ENCODE measurements around the gene NDUFA11.
A peak's percentile ranks its signal among the peaks of the same experiment; 100 is the strongest.
"Not testable (repeated sequence)": the region's sequence is repeated elsewhere in the genome, so short reads cannot be mapped to it uniquely, and the experiment has no call there.

The NDUFA11 gene

GRCh38 chr19:5863030-5863665 is 40.4 kb downstream of the NDUFA11 start:
- Histone ChIP-seq H3K9me3 (ENCODE audit: low read length) (no peaks in the 10 kb centered on the region), H3K4me3 (ENCODE audit: low read depth in 1 of 2, low read length in 2 of 2) (no peak overlapping the region), H3K27me3 (ENCODE audit: control insufficient read depth in 1 of 2, insufficient read depth in 2 of 2, low read length in 2 of 2) (no peaks in the 10 kb centered on the region), H3K27ac (ENCODE audit: low read depth, low read length) (no peak overlapping the region), H3K9ac (ENCODE audit: low read length) (no peak overlapping the region), H3K36me3 (ENCODE audit: insufficient read depth, low read length) (no peaks in the 10 kb centered on the region), H3K4me1 (ENCODE audit: insufficient read depth, low read length) (no peaks in the 10 kb centered on the region)

GRCh38 chr19:5857203-5858081 is 46.1 kb downstream of the NDUFA11 start:
- Histone ChIP-seq H3K27ac (ENCODE audit: low read depth, low read length) (no peak overlapping the region), H3K9ac (ENCODE audit: low read length) (no peak overlapping the region), H3K36me3 (ENCODE audit: insufficient read depth, low read length) (no peaks in the 10 kb centered on the region)

GRCh38 chr19:5855151-5855550 is 48.4 kb downstream of the NDUFA11 start:
- H3K9ac ChIP-seq (ENCODE audit: low read length); H3K27me3 ChIP-seq (ENCODE audit: control insufficient read depth in 1 of 2, insufficient read depth in 2 of 2, low read length in 2 of 2); H3K4me3 ChIP-seq (ENCODE audit: low read depth in 1 of 2, low read length in 2 of 2); H3K36me3 ChIP-seq (ENCODE audit: insufficient read depth, low read length); H3K9me3 ChIP-seq (ENCODE audit: low read length); H3K27ac ChIP-seq (ENCODE audit: low read depth, low read length): not testable (repeated sequence)
- H3K4me1 ChIP-seq (ENCODE audit: insufficient read depth, low read length), result peaks cover 13% of the 10 kb centered on the region

More at GRCh38 chr19:5857203-5858081, 46.1 kb downstream of the NDUFA11 start:
- Histone ChIP-seq H3K4me1 (ENCODE audit: insufficient read depth, low read length) (no peaks in the 10 kb centered on the region), H3K4me3 (ENCODE audit: low read depth in 1 of 2, low read length in 2 of 2) (no peak overlapping the region), H3K27me3 (ENCODE audit: control insufficient read depth in 1 of 2, insufficient read depth in 2 of 2, low read length in 2 of 2) (no peaks in the 10 kb centered on the region), H3K9me3 (ENCODE audit: low read length) (no peaks in the 10 kb centered on the region)

GRCh38 chr19:5854121-5854520 is 49.5 kb downstream of the NDUFA11 start:
- not testable (repeated sequence) for H3K4me3 ChIP-seq (ENCODE audit: low read depth in 1 of 2, low read length in 2 of 2); H3K9ac ChIP-seq (ENCODE audit: low read length); H3K9me3 ChIP-seq (ENCODE audit: low read length); H3K27ac ChIP-seq (ENCODE audit: low read depth, low read length); H3K27me3 ChIP-seq (ENCODE audit: control insufficient read depth in 1 of 2, insufficient read depth in 2 of 2, low read length in 2 of 2); H3K36me3 ChIP-seq (ENCODE audit: insufficient read depth, low read length)
- peaks cover 13% of the 10 kb centered on the region for H3K4me1 ChIP-seq (ENCODE audit: insufficient read depth, low read length)

- Histone ChIP-seq H3K27me3 (ENCODE audit: control insufficient read depth in 1 of 2, insufficient read depth in 2 of 2, low read length in 2 of 2) (no peaks in the 10 kb centered on the region), H3K4me3 (ENCODE audit: low read depth in 1 of 2, low read length in 2 of 2) (no peak within 1 kb of the TSS), H3K9me3 (ENCODE audit: low read length) (no peaks in the 10 kb centered on the region), H3K36me3 (ENCODE audit: insufficient read depth, low read length) (no peaks in the 10 kb centered on the region), H3K4me1 (ENCODE audit: insufficient read depth, low read length) (peaks cover 13% of the 10 kb centered on the region), H3K27ac (ENCODE audit: low read depth, low read length) (peak within 1 kb of the TSS; percentile 23), H3K9ac (ENCODE audit: low read length) (no peak within 1 kb of the TSS)
Observed at GRCh38 chr19:5851302-5851701, 52.3 kb downstream of the NDUFA11 start, which contains the start of gene FUT3. FUT3 (minus strand) TSS chr19:5851449.

GRCh38 chr19:5850743-5851293 is 52.8 kb downstream of the NDUFA11 start:
- Histone ChIP-seq H3K4me1 (ENCODE audit: insufficient read depth, low read length) (peaks cover 13% of the 10 kb centered on the region), H3K9ac (ENCODE audit: low read length) (no peak overlapping the region), H3K4me3 (ENCODE audit: low read depth in 1 of 2, low read length in 2 of 2) (no peak overlapping the region), H3K27ac (ENCODE audit: low read depth, low read length) (peak overlapping the region; percentile 23), H3K36me3 (ENCODE audit: insufficient read depth, low read length) (no peaks in the 10 kb centered on the region), H3K27me3 (ENCODE audit: control insufficient read depth in 1 of 2, insufficient read depth in 2 of 2, low read length in 2 of 2) (no peaks in the 10 kb centered on the region), H3K9me3 (ENCODE audit: low read length) (no peaks in the 10 kb centered on the region)

- no peak overlapping the region for H3K4me3 ChIP-seq (ENCODE audit: low read depth in 1 of 2, low read length in 2 of 2)
- no peak overlapping the region for H3K27ac ChIP-seq (ENCODE audit: low read depth, low read length)
Observed at GRCh38 chr19:5850189-5850588, 53.4 kb downstream of the NDUFA11 start.

GRCh38 chr19:5848621-5849020 is 55.0 kb downstream of the NDUFA11 start:
- H3K27ac ChIP-seq (ENCODE audit: low read depth, low read length); H3K27me3 ChIP-seq (ENCODE audit: control insufficient read depth in 1 of 2, insufficient read depth in 2 of 2, low read length in 2 of 2); H3K4me3 ChIP-seq (ENCODE audit: low read depth in 1 of 2, low read length in 2 of 2); H3K36me3 ChIP-seq (ENCODE audit: insufficient read depth, low read length); H3K9ac ChIP-seq (ENCODE audit: low read length); H3K9me3 ChIP-seq (ENCODE audit: low read length): not testable (repeated sequence)
- H3K4me1 ChIP-seq (ENCODE audit: insufficient read depth, low read length), result peaks cover 13% of the 10 kb centered on the region

More at GRCh38 chr19:5850189-5850588, 53.4 kb downstream of the NDUFA11 start:
- Histone ChIP-seq H3K36me3 (ENCODE audit: insufficient read depth, low read length) (no peaks in the 10 kb centered on the region), H3K9ac (ENCODE audit: low read length) (no peak overlapping the region), H3K27me3 (ENCODE audit: control insufficient read depth in 1 of 2, insufficient read depth in 2 of 2, low read length in 2 of 2) (no peaks in the 10 kb centered on the region), H3K4me1 (ENCODE audit: insufficient read depth, low read length) (peaks cover 13% of the 10 kb centered on the region), H3K9me3 (ENCODE audit: low read length) (no peaks in the 10 kb centered on the region)

- peaks cover 13% of the 10 kb centered on the region for H3K4me1 ChIP-seq (ENCODE audit: insufficient read depth, low read length)
- H3K9me3 ChIP-seq (ENCODE audit: low read length); H3K27me3 ChIP-seq (ENCODE audit: control insufficient read depth in 1 of 2, insufficient read depth in 2 of 2, low read length in 2 of 2); H3K27ac ChIP-seq (ENCODE audit: low read depth, low read length); H3K9ac ChIP-seq (ENCODE audit: low read length); H3K36me3 ChIP-seq (ENCODE audit: insufficient read depth, low read length); H3K4me3 ChIP-seq (ENCODE audit: low read depth in 1 of 2, low read length in 2 of 2): not testable (repeated sequence)
Observed at GRCh38 chr19:5847846-5848245, 55.7 kb downstream of the NDUFA11 start.

All from muscle layer of colon (tissue), 2 donors.